ENCODE results near the gene GNG2. TPM values are rescaled to one million over a fixed set of nuclear protein-coding genes. Genes with fewer than 3 reads are reported as not detected.

Gene GNG2
- total and polyA plus RNA-seq, 9 of the 15 experiments (the other 6 are each of a cell fraction or from before 2014, with no cell fraction given): 0.18 TPM; not detected in 8

DNA sequence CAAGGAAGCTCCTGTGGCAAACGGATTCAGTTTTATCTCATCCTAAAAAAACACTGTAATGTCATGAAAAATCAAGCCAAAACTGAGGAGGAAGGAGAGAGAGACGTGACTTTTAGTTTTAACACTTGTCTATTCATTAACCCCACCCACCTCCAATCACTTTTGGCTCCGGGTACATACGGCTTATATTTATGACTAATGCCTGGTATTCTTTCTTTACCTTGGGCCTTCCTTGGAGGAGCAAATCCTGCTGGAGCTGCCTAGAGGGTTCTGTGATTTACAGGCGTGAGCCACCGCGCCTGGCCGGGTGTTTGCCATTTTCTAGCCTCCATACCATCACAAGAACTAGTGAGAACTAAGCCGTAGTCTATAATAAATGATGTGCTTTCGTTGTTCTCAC, 68.2 kb downstream of the GNG2 start:
- Histone ChIP-seq H4K20me1 (replicated peaks; ENCODE audit: control insufficient read depth, insufficient read depth, low read length) (no peaks in the 10 kb centered on the region), H3K4me3 (no peak overlapping the region), H3K36me3 (ENCODE audit: control insufficient read depth, insufficient read depth, low read length) (no peaks in the 10 kb centered on the region), H3K9ac (ENCODE audit: insufficient read depth in 1 of 2, low read depth in 2 of 2, low read length in 2 of 2) (no peak overlapping the region), H3K9me3 (replicated peaks; ENCODE audit: control insufficient read depth, insufficient read depth, low read depth, low read length) (peaks cover 2% of the 10 kb centered on the region), H3K4me1 (replicated peaks in 1 of 2; ENCODE audit: control insufficient read depth in 2 of 2, insufficient read depth in 2 of 2, low read length in 2 of 2) (no peaks in the 10 kb centered on the region), H3K79me2 (ENCODE audit: control insufficient read depth, insufficient read depth, low read length) (no peaks in the 10 kb centered on the region), H3K27ac (ENCODE audit: extremely low read depth, low read depth, low read length) (no peak overlapping the region), H3K9me1 (ENCODE audit: control insufficient read depth, insufficient read depth, low read length) (no peaks in the 10 kb centered on the region), H3K27me3 (ENCODE audit: control insufficient read depth in 2 of 2, insufficient read depth in 2 of 2, low read length in 2 of 2) (no peaks in the 10 kb centered on the region), H3K4me2 (ENCODE audit: insufficient read depth, low read length) (no peak overlapping the region), H2AFZ (ENCODE audit: low read depth, low read length) (no peak overlapping the region)
- CTCF ChIA-PET (ENCODE audit: low intra/inter-chr PET ratio): no interaction called here
- FAIRE-seq (no peak), DNase-seq (ENCODE audit: extremely low read depth in 1 of 4, low spot score in 3 of 4) (no peak), ATAC-seq (no peak)
- in situ Hi-C loops (cut with MboI) (no loop called here), intact Hi-C loops (cut with micrococcal nuclease) (no loop called here)
- POLR2A ChIA-PET: no interaction called here
- WGBS (ENCODE audit: insufficient coverage, low coverage, missing lambda C conversion rate): 2% methylated on average over 9 of the region's 10 CpGs
- BruUV-seq (replicated peaks): no TSS peak
- TF ChIP-seq SMARCC2 (IDR thresholded peaks at IDR 0.05; ENCODE audit: low read depth): no peak
- TF ChIP-seq, protein P1, sequence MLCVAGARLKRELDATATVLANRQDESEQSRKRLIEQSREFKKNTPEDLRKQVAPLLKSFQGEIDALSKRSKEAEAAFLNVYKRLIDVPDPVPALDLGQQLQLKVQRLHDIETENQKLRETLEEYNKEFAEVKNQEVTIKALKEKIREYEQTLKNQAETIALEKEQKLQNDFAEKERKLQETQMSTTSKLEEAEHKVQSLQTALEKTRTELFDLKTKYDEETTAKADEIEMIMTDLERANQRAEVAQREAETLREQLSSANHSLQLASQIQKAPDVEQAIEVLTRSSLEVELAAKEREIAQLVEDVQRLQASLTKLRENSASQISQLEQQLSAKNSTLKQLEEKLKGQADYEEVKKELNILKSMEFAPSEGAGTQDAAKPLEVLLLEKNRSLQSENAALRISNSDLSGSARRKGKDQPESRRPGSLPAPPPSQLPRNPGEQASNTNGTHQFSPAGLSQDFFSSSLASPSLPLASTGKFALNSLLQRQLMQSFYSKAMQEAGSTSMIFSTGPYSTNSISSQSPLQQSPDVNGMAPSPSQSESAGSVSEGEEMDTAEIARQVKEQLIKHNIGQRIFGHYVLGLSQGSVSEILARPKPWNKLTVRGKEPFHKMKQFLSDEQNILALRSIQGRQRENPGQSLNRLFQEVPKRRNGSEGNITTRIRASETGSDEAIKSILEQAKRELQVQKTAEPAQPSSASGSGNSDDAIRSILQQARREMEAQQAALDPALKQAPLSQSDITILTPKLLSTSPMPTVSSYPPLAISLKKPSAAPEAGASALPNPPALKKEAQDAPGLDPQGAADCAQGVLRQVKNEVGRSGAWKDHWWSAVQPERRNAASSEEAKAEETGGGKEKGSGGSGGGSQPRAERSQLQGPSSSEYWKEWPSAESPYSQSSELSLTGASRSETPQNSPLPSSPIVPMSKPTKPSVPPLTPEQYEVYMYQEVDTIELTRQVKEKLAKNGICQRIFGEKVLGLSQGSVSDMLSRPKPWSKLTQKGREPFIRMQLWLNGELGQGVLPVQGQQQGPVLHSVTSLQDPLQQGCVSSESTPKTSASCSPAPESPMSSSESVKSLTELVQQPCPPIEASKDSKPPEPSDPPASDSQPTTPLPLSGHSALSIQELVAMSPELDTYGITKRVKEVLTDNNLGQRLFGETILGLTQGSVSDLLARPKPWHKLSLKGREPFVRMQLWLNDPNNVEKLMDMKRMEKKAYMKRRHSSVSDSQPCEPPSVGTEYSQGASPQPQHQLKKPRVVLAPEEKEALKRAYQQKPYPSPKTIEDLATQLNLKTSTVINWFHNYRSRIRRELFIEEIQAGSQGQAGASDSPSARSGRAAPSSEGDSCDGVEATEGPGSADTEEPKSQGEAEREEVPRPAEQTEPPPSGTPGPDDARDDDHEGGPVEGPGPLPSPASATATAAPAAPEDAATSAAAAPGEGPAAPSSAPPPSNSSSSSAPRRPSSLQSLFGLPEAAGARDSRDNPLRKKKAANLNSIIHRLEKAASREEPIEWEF (CRISPR knock-in tag; IDR thresholded peaks at IDR 0.05): no peak
- TF ChIP-seq, protein P2, sequence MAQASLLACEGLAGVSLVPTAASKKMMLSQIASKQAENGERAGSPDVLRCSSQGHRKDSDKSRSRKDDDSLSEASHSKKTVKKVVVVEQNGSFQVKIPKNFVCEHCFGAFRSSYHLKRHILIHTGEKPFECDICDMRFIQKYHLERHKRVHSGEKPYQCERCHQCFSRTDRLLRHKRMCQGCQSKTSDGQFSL (CRISPR knock-in tag; IDR thresholded peaks at IDR 0.05): no peak
- TF ChIP-seq, protein P2 (tag; IDR thresholded peaks at IDR 0.05): no peak
- no peak for TF ChIP-seq PHB (CRISPR knock-in tag; IDR thresholded peaks at IDR 0.05)
- TF ChIP-seq SMC3 (conservative IDR thresholded peaks at IDR 0.05; ENCODE audit: insufficient read depth, low read depth, low read length): no peak
- TF ChIP-seq, protein P3, sequence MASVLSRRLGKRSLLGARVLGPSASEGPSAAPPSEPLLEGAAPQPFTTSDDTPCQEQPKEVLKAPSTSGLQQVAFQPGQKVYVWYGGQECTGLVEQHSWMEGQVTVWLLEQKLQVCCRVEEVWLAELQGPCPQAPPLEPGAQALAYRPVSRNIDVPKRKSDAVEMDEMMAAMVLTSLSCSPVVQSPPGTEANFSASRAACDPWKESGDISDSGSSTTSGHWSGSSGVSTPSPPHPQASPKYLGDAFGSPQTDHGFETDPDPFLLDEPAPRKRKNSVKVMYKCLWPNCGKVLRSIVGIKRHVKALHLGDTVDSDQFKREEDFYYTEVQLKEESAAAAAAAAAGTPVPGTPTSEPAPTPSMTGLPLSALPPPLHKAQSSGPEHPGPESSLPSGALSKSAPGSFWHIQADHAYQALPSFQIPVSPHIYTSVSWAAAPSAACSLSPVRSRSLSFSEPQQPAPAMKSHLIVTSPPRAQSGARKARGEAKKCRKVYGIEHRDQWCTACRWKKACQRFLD (CRISPR knock-in tag; IDR thresholded peaks at IDR 0.05): no peak
- TF ChIP-seq ZNF224 (CRISPR knock-in tag; IDR thresholded peaks at IDR 0.05): no peak
- TF ChIP-seq TBP (optimal IDR thresholded peaks at IDR 0.05; ENCODE audit: low read depth, low read length): no peak
- TF ChIP-seq, protein P4, sequence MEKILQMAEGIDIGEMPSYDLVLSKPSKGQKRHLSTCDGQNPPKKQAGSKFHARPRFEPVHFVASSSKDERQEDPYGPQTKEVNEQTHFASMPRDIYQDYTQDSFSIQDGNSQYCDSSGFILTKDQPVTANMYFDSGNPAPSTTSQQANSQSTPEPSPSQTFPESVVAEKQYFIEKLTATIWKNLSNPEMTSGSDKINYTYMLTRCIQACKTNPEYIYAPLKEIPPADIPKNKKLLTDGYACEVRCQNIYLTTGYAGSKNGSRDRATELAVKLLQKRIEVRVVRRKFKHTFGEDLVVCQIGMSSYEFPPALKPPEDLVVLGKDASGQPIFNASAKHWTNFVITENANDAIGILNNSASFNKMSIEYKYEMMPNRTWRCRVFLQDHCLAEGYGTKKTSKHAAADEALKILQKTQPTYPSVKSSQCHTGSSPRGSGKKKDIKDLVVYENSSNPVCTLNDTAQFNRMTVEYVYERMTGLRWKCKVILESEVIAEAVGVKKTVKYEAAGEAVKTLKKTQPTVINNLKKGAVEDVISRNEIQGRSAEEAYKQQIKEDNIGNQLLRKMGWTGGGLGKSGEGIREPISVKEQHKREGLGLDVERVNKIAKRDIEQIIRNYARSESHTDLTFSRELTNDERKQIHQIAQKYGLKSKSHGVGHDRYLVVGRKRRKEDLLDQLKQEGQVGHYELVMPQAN (IDR thresholded peaks at IDR 0.05; ENCODE audit: borderline replicate concordance): no peak
- TF ChIP-seq NFRKB (IDR thresholded peaks at IDR 0.05; ENCODE audit: low read depth): no peak
